ENCODE measurements around the gene ARAP2.

The ARAP2 gene

DNA sequence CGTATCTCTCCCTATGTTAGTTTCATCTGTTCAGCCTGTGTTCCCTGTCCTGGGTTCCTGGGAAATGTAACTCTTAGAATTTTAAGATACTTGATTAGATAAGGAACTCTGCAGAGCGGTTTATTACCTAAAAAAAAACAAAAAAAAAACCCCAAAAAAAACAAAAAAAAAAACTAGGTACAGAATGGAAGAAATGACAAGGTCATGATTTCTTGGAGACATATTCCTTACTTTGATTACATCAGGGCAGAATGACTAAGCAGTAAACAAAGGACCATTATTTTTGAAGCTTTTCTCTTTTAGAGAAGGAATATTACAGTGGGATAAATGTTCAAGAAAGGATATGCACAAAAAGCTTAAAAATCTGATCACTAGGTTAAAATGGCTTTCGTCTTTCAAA lies 171.8 kb downstream of the ARAP2 start:
- no peaks in the 10 kb centered on the region for H3K27me3 ChIP-seq (ENCODE audit: low read length)
- H3K9me3 ChIP-seq (ENCODE audit: insufficient read depth, low read length), result no peaks in the 10 kb centered on the region
- no peak overlapping the region for H3K9ac ChIP-seq (ENCODE audit: low read length)
- TF ChIP-seq EZH2phosphoT487 (conservative IDR thresholded peaks at IDR 0.05; ENCODE audit: low read length), result no peak
- TF ChIP-seq, protein P1, sequence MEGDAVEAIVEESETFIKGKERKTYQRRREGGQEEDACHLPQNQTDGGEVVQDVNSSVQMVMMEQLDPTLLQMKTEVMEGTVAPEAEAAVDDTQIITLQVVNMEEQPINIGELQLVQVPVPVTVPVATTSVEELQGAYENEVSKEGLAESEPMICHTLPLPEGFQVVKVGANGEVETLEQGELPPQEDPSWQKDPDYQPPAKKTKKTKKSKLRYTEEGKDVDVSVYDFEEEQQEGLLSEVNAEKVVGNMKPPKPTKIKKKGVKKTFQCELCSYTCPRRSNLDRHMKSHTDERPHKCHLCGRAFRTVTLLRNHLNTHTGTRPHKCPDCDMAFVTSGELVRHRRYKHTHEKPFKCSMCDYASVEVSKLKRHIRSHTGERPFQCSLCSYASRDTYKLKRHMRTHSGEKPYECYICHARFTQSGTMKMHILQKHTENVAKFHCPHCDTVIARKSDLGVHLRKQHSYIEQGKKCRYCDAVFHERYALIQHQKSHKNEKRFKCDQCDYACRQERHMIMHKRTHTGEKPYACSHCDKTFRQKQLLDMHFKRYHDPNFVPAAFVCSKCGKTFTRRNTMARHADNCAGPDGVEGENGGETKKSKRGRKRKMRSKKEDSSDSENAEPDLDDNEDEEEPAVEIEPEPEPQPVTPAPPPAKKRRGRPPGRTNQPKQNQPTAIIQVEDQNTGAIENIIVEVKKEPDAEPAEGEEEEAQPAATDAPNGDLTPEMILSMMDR (IDR thresholded peaks at IDR 0.05; ENCODE audit: insufficient read depth, low read length, poor library complexity, severe bottlenecking), result no peak
- H4K20me1 ChIP-seq (ENCODE audit: low read depth, low read length), result no peaks in the 10 kb centered on the region
- no peaks in the 10 kb centered on the region for H3F3A ChIP-seq (ENCODE audit: insufficient read depth)
- no peak overlapping the region for H2AFZ ChIP-seq (ENCODE audit: low read depth, low read length, severe bottlenecking)
- no peak overlapping the region for H3K4me2 ChIP-seq (ENCODE audit: low read depth, low read length, poor library complexity, severe bottlenecking)
- no peak overlapping the region for H3K4me3 ChIP-seq (ENCODE audit: insufficient read depth, low read length, poor library complexity, severe bottlenecking)
- H3K79me2 ChIP-seq (ENCODE audit: insufficient read depth, low read length), result no peaks in the 10 kb centered on the region
- no peaks in the 10 kb centered on the region for H3K9me2 ChIP-seq (replicated peaks; ENCODE audit: insufficient read depth, low read length)
- H3K27ac ChIP-seq (ENCODE audit: low read depth, low read length), result no peak overlapping the region
- no peaks in the 10 kb centered on the region for H3K36me3 ChIP-seq (ENCODE audit: low read length)

DNA sequence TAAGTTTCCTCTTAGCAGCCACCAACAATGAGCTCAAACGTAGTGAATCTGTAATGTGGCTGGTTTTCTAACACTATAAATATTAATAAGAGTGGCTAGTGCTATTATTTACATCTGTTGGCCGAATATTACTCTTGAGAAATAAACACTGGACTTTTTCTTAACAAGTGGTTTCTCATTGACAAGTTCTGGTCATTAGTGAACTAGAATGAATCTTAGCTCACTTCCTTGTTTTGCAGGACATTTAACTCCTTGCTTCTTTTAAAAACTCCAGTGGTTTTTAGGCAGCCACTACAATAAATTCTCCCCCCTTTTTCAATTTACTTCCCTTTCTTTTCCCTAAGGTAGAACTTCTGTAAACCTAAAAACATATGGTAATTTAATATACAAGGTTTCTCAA lies 177.2 kb downstream of the ARAP2 start:
- Histone ChIP-seq H3K27ac (ENCODE audit: low read depth, low read length) (no peak overlapping the region), H3K79me2 (ENCODE audit: insufficient read depth, low read length) (no peaks in the 10 kb centered on the region), H4K20me1 (ENCODE audit: low read depth, low read length) (no peaks in the 10 kb centered on the region), H3K4me3 (ENCODE audit: insufficient read depth, low read length, poor library complexity, severe bottlenecking) (no peak overlapping the region), H3K9ac (ENCODE audit: low read length) (no peak overlapping the region), H3K9me3 (ENCODE audit: insufficient read depth, low read length) (no peaks in the 10 kb centered on the region), H3K36me3 (ENCODE audit: low read length) (no peaks in the 10 kb centered on the region), H3F3A (ENCODE audit: insufficient read depth) (no peaks in the 10 kb centered on the region), H3K9me2 (replicated peaks; ENCODE audit: insufficient read depth, low read length) (no peaks in the 10 kb centered on the region), H2AFZ (ENCODE audit: low read depth, low read length, severe bottlenecking) (no peak overlapping the region), H3K27me3 (ENCODE audit: low read length) (no peaks in the 10 kb centered on the region), H3K4me2 (ENCODE audit: low read depth, low read length, poor library complexity, severe bottlenecking) (no peak overlapping the region)
- no peak for TF ChIP-seq EZH2phosphoT487 (conservative IDR thresholded peaks at IDR 0.05; ENCODE audit: low read length)
- TF ChIP-seq, protein P1 (IDR thresholded peaks at IDR 0.05; ENCODE audit: insufficient read depth, low read length, poor library complexity, severe bottlenecking), result no peak

DNA sequence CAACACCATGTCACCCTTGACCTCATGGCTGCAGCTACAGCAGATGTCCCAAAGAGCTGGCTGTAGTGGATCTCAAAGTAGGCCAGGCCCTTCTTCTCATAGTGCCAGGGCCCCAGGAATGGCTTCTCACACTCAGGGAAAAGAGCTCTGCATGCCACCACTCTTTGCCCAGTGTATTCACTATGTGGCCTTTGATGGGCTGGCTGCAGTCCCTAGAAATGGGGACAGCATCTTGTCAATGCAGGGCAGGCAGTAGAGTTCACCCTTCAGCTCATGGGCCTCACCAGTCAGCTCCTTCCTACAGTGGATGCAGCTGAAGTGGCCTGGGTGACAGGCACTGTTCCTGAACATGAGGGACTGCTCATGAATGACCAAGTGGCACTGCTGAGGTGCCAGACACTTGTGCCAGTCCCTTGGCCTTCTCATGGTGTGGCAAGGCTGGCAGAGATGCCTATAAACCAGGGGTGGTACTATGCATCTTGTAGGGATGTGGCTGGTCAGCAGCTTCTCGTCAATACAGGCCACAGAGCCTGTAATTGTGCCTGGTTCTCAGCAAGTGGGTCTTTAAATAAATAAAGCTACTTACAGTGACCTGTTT lies 178.9 kb downstream of the ARAP2 start:
- Histone ChIP-seq H3K27ac (ENCODE audit: low read depth, low read length) (no peak overlapping the region), H3K79me2 (ENCODE audit: insufficient read depth, low read length) (no peaks in the 10 kb centered on the region), H3K4me2 (ENCODE audit: low read depth, low read length, poor library complexity, severe bottlenecking) (no peak overlapping the region), H3K36me3 (ENCODE audit: low read length) (no peaks in the 10 kb centered on the region), H3F3A (ENCODE audit: insufficient read depth) (no peaks in the 10 kb centered on the region), H3K9me3 (ENCODE audit: insufficient read depth, low read length) (no peaks in the 10 kb centered on the region), H3K9me2 (replicated peaks; ENCODE audit: insufficient read depth, low read length) (no peaks in the 10 kb centered on the region), H3K4me3 (ENCODE audit: insufficient read depth, low read length, poor library complexity, severe bottlenecking) (no peak overlapping the region), H4K20me1 (ENCODE audit: low read depth, low read length) (no peaks in the 10 kb centered on the region), H3K27me3 (ENCODE audit: low read length) (no peaks in the 10 kb centered on the region), H3K9ac (ENCODE audit: low read length) (no peak overlapping the region), H2AFZ (ENCODE audit: low read depth, low read length, severe bottlenecking) (no peak overlapping the region)
- TF ChIP-seq, protein P1 (IDR thresholded peaks at IDR 0.05; ENCODE audit: insufficient read depth, low read length, poor library complexity, severe bottlenecking), result no peak
- no peak for TF ChIP-seq EZH2phosphoT487 (conservative IDR thresholded peaks at IDR 0.05; ENCODE audit: low read length)

Data from SU-DHL-6 (cell line).